GM23338 (cell line): ENCODE results near the gene CD247. TPM values are rescaled to one million over a fixed set of nuclear protein-coding genes. Genes with fewer than 3 reads are reported as not detected.

Experiments used
- ATAC-seq: fragments of 200-7000 bp; cut with Tn5 transposase; 3 replicates; pipeline ENCODE4 v1.9.1; 2020
- DNase-seq: peaks from one replicate; pipeline ENCODE4 v3.0.0-alpha.2; 2015; ENCODE audit warnings: low spot score
- H2AFZ ChIP-seq: fragments of 200-600 bp; sonication (generic); 2 replicates; pipeline ENCODE4 v1.8.0; 2016; ENCODE audit warnings: antibody characterized with exemption, mild to moderate bottlenecking, moderate library complexity
- H3F3A ChIP-seq: fragments of 200-600 bp; sonication (generic); replicated peaks from 2 replicates; pipeline ENCODE4 v1.8.0; 2017; ENCODE audit warnings: antibody characterized with exemption, mixed run types, low read depth
- H3K27ac ChIP-seq: fragments of 200-600 bp; sonication (generic); 2 replicates; pipeline ENCODE4 v1.6.1; 2016; ENCODE audit warnings: low read depth
- H3K27me3 ChIP-seq: fragments of 200-600 bp; sonication (generic); 2 replicates; pipeline ENCODE4 v1.8.0; 2016; ENCODE audit warnings: mild to moderate bottlenecking, mixed run types, moderate library complexity; ENCODE audit not compliant: insufficient read depth
- H3K36me3 ChIP-seq: fragments of 200-600 bp; sonication (generic); 2 replicates; pipeline ENCODE4 v1.8.0; 2016; ENCODE audit warnings: mild to moderate bottlenecking; ENCODE audit not compliant: insufficient read depth
- H3K4me1 ChIP-seq: fragments of 200-600 bp; sonication (generic); 2 replicates; pipeline ENCODE4 v1.8.0; 2016; ENCODE audit warnings: mild to moderate bottlenecking, moderate library complexity; ENCODE audit not compliant: insufficient read depth
- H3K4me2 ChIP-seq: fragments of 200-600 bp; sonication (generic); 2 replicates; pipeline ENCODE4 v1.7.1; 2017; ENCODE audit warnings: mixed run types
- H3K4me3 ChIP-seq: fragments of 200-600 bp; sonication (generic); 2 replicates; pipeline ENCODE4 v1.6.1; 2016; ENCODE audit warnings: mixed run types
- H3K79me2 ChIP-seq: fragments of 200-600 bp; sonication (generic); replicated peaks from 2 replicates; pipeline ENCODE4 v1.8.0; 2017; ENCODE audit warnings: mild to moderate bottlenecking; ENCODE audit not compliant: insufficient read depth
- H3K9me2 ChIP-seq: fragments of 200-600 bp; sonication (generic); 2 replicates; pipeline ENCODE4 v1.8.0; 2017; ENCODE audit not compliant: insufficient read depth
- H4K20me1 ChIP-seq: fragments of 200-600 bp; sonication (generic); replicated peaks from 2 replicates; pipeline ENCODE4 v1.8.0; 2017; ENCODE audit warnings: mild to moderate bottlenecking; ENCODE audit not compliant: insufficient read depth
- H3K27ac Mint-ChIP-seq: 2 replicates; pipeline ENCODE4 v1.8.0; 2020; ENCODE audit warnings: inconsistent platforms, mild to moderate bottlenecking, moderate library complexity, mixed read lengths
- H3K27me3 Mint-ChIP-seq: 3 replicates; pipeline ENCODE4 v1.8.0; 2022; ENCODE audit warnings: low read depth, mild to moderate bottlenecking, moderate library complexity, mixed read lengths, inconsistent platforms; ENCODE audit not compliant: insufficient read depth, poor library complexity
- H3K36me3 Mint-ChIP-seq: 3 replicates; pipeline ENCODE4 v1.8.0; 2021; ENCODE audit warnings: low read depth, mild to moderate bottlenecking, inconsistent platforms, moderate library complexity, mixed read lengths
- H3K4me1 Mint-ChIP-seq: 3 replicates; pipeline ENCODE4 v1.8.0; 2020; ENCODE audit warnings: mild to moderate bottlenecking, inconsistent platforms, mixed read lengths
- H3K4me3 Mint-ChIP-seq: 3 replicates; pipeline ENCODE4 v1.8.0; 2021; ENCODE audit warnings: moderate library complexity, mild to moderate bottlenecking, inconsistent platforms, mixed read lengths
- H3K9me3 Mint-ChIP-seq: 3 replicates; pipeline ENCODE4 v1.8.0; 2020; ENCODE audit warnings: moderate library complexity, mild to moderate bottlenecking, inconsistent platforms, mixed read lengths
- EZH2phosphoT487 ChIP-seq: fragments of 200-600 bp; sonication (generic); IDR thresholded peaks from one replicate; pipeline ENCODE4 v1.8.1; 2018; ENCODE audit warnings: antibody characterized with exemption; ENCODE audit not compliant: unreplicated experiment
- JUNB ChIP-seq: IDR thresholded peaks from one replicate; pipeline ENCODE4 v1.6.1; 2016; ENCODE audit warnings: antibody characterized with exemption; ENCODE audit not compliant: unreplicated experiment
- NANOG ChIP-seq: IDR thresholded peaks from 2 replicates; pipeline ENCODE4 v1.6.1; 2016; ENCODE audit warnings: antibody characterized with exemption, borderline replicate concordance
- REST ChIP-seq: IDR thresholded peaks from one replicate; pipeline ENCODE4 v1.6.1; 2018; ENCODE audit warnings: antibody characterized with exemption; ENCODE audit not compliant: unreplicated experiment
- STAT1 ChIP-seq: IDR thresholded peaks from one replicate; pipeline ENCODE4 v1.6.1; 2016; ENCODE audit warnings: antibody characterized with exemption; ENCODE audit not compliant: unreplicated experiment
- ZNF114 ChIP-seq: fragments of 250-450 bp; sonication (Bioruptor Pico); IDR thresholded peaks from 2 replicates; pipeline ENCODE4 v1.5.0; 2020; ENCODE audit warnings: mild to moderate bottlenecking, moderate library complexity
- ZNF331 ChIP-seq: fragments of 250-450 bp; sonication (Bioruptor Pico); IDR thresholded peaks from 2 replicates; pipeline ENCODE4 v1.5.0; 2020; ENCODE audit warnings: low read depth, mild to moderate bottlenecking, moderate library complexity
- ZNF462 ChIP-seq: fragments of 250-450 bp; sonication (Bioruptor Pico); IDR thresholded peaks from 2 replicates; pipeline ENCODE4 v1.5.0; 2020; ENCODE audit warnings: mild to moderate bottlenecking, moderate library complexity
- polyA plus RNA-seq: library from polyadenylated mRNA; unstranded; fragments of >200 nt; fragmentation: Nextera tagmentation; extraction: Ambion mirVana; gene quantifications from 2 replicates; pipeline ENCODE4 v1.2.1, GENCODE V29; 2016
- total RNA-seq: library from RNA; depleted of rRNA; stranded (reverse); fragments of >200 nt; shearing (Covaris generic); gene quantifications from 2 replicates; pipeline ENCODE4 v1.2.3, GENCODE V29; 2014
- TF ChIP-seq, protein P1 (sequence below), 2 experiments: fragments of 200-600 bp in 1 of 2; sonication (generic) in 1 of 2; conservative IDR thresholded peaks; 2 replicates each; pipeline versions ENCODE4 v1.5.1 to v1.6.1; 2016 to 2017; ENCODE audit warnings: antibody characterized with exemption in 2 of 2, low read depth in 2 of 2, mild to moderate bottlenecking in 2 of 2, moderate library complexity in 1 of 2
- TF ChIP-seq, protein P2 (sequence below): IDR thresholded peaks from 2 replicates; pipeline ENCODE4 v1.6.1; 2016; ENCODE audit warnings: antibody characterized with exemption

CD247 gene
- total and polyA plus RNA-seq, 2 experiments from 2014 or later, result 1.2 to 1.4 TPM

GRCh38 chr1:167435484-167435883 is 82.8 kb downstream of the CD247 start:
- Histone ChIP-seq H3K79me2 (no peaks in the 10 kb centered on the region), H4K20me1 (no peaks in the 10 kb centered on the region), H3K36me3 (no peaks in the 10 kb centered on the region; the same call in 1 of the 2 replicates), H3K4me1 (peaks cover 18% of the 10 kb centered on the region), H3K27ac (no peak overlapping the region), H3K4me2 (no peak overlapping the region), H2AFZ (no peak overlapping the region), H3K27me3 (peaks cover 31% of the 10 kb centered on the region), H3K4me3 (no peak overlapping the region), H3K9me2 (no peaks in the 10 kb centered on the region; the same call in 1 of the 2 replicates), H3F3A (0 out of 2 replicates have a peak, but pooled peaks cover 5% of the 10 kb centered on the region)
- ATAC-seq (no peak), DNase-seq (no peak)
- no peak overlapping the region for H3K27ac Mint-ChIP-seq
- no peaks in the 10 kb centered on the region; the same call in 2 of the 3 replicates for H3K36me3 Mint-ChIP-seq
- no peaks in the 10 kb centered on the region for H3K9me3 Mint-ChIP-seq
- H3K27me3 Mint-ChIP-seq, result peaks cover 34% of the 10 kb centered on the region
- H3K4me3 Mint-ChIP-seq, result no peak overlapping the region
- peaks cover 24% of the 10 kb centered on the region for H3K4me1 Mint-ChIP-seq
- TF ChIP-seq, protein P1, sequence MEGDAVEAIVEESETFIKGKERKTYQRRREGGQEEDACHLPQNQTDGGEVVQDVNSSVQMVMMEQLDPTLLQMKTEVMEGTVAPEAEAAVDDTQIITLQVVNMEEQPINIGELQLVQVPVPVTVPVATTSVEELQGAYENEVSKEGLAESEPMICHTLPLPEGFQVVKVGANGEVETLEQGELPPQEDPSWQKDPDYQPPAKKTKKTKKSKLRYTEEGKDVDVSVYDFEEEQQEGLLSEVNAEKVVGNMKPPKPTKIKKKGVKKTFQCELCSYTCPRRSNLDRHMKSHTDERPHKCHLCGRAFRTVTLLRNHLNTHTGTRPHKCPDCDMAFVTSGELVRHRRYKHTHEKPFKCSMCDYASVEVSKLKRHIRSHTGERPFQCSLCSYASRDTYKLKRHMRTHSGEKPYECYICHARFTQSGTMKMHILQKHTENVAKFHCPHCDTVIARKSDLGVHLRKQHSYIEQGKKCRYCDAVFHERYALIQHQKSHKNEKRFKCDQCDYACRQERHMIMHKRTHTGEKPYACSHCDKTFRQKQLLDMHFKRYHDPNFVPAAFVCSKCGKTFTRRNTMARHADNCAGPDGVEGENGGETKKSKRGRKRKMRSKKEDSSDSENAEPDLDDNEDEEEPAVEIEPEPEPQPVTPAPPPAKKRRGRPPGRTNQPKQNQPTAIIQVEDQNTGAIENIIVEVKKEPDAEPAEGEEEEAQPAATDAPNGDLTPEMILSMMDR (conservative IDR thresholded peaks at IDR 0.05; ENCODE audit: low read depth in 2 of 2), result no peak
- TF ChIP-seq, protein P2, sequence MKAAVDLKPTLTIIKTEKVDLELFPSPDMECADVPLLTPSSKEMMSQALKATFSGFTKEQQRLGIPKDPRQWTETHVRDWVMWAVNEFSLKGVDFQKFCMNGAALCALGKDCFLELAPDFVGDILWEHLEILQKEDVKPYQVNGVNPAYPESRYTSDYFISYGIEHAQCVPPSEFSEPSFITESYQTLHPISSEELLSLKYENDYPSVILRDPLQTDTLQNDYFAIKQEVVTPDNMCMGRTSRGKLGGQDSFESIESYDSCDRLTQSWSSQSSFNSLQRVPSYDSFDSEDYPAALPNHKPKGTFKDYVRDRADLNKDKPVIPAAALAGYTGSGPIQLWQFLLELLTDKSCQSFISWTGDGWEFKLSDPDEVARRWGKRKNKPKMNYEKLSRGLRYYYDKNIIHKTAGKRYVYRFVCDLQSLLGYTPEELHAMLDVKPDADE, result no peak
- TF ChIP-seq JUNB, result no peak
- TF ChIP-seq EZH2phosphoT487, result no peak
- no peak for TF ChIP-seq REST

- Histone ChIP-seq H3K4me3 (no peak overlapping the region), H3K27me3 (peaks cover 20% of the 10 kb centered on the region), H3K27ac (no peak overlapping the region), H3K4me1 (peaks cover 30% of the 10 kb centered on the region), H3K36me3 (no peaks in the 10 kb centered on the region; the same call in 1 of the 2 replicates), H3K9me2 (no peaks in the 10 kb centered on the region; the same call in 1 of the 2 replicates), H4K20me1 (no peaks in the 10 kb centered on the region), H3K4me2 (no peak overlapping the region), H2AFZ (no peak overlapping the region), H3F3A (peaks cover 9% of the 10 kb centered on the region; the same call in 1 of the 2 replicates), H3K79me2 (no peaks in the 10 kb centered on the region)
- no peak for ATAC-seq
- Mint-ChIP-seq H3K27me3 (peaks cover 28% of the 10 kb centered on the region), H3K4me3 (no peak overlapping the region), H3K27ac (no peak overlapping the region), H3K4me1 (peaks cover 36% of the 10 kb centered on the region), H3K9me3 (no peaks in the 10 kb centered on the region), H3K36me3 (no peaks in the 10 kb centered on the region; the same call in 2 of the 3 replicates)
- no peak for DNase-seq
- no peak for TF ChIP-seq ZNF114 (CRISPR knock-in tag)
- no peak for TF ChIP-seq NANOG
- no peak for TF ChIP-seq EZH2phosphoT487
- TF ChIP-seq ZNF462 (CRISPR knock-in tag), result no peak
- no peak for TF ChIP-seq STAT1
- TF ChIP-seq ZNF331 (CRISPR knock-in tag), result no peak
Observed at GRCh38 chr1:167434306-167434705, 84.0 kb downstream of the CD247 start.
